Measurements from ENCODE around the gene ANKS1B.

GRCh38 chr12:98968896-98969295 is 1015.8 kb downstream of the ANKS1B start:
- no peak for TF ChIP-seq POLR2A (IDR thresholded peaks at IDR 0.05)
- TF ChIP-seq CTCF (IDR thresholded peaks at IDR 0.05), result no peak
